Mesenteric fat pad (tissue), 1 donor: ENCODE results near the gene HMX2. TPM values are rescaled to one million over a fixed set of nuclear protein-coding genes. Genes with fewer than 3 reads are reported as not detected.

Source experiments
- DNase-seq: peaks from one replicate; pipeline ENCODE4 v3.0.0-alpha.2; 2020; ENCODE audit warnings: low spot score
- total RNA-seq: library from RNA; stranded (reverse); fragmentation: NEBNext Ultra II Directional; extraction: Animal tissue kit (Norgen Biotek cat#: 25700); gene quantifications from one replicate; pipeline ENCODE4 v1.2.1, GENCODE V29; 2021
- donor health status: DM: yes; HTN: yes; CAD: no.

The HMX2 gene
- total RNA-seq, 1 donor from 2014 or later, result not detected

GRCh38 chr10:123187781-123188180, 39.8 kb downstream of the HMX2 start:
- no peak for DNase-seq

GRCh38 chr10:123191886-123192285, 44.0 kb downstream of the HMX2 start:
- no peak for DNase-seq

- DNase-seq, result no peak
Observed at GRCh38 chr10:123194056-123194455, 46.1 kb downstream of the HMX2 start.

Other genes starting within 250 kb of the HMX2 start
- gene FAM24A, start 237.5 kb upstream of the HMX2 start, total RNA-seq, result not detected
- gene C10orf88, start 193.9 kb upstream of the HMX2 start, total RNA-seq, result 8.2 TPM
- gene PSTK, start 167.7 kb upstream of the HMX2 start, total RNA-seq, result 1.9 TPM
- gene IKZF5, start 139.3 kb upstream of the HMX2 start, total RNA-seq, result 12.4 TPM
- gene ACADSB, start 139.1 kb upstream of the HMX2 start, total RNA-seq, result 20.0 TPM
- gene HMX3, start 12.2 kb upstream of the HMX2 start, total RNA-seq, result not detected
- gene BUB3, start 6.3 kb downstream of the HMX2 start, total RNA-seq, result 49.3 TPM